A204.1 (cell line): ENCODE measurements around the gene COG6.

Experiments used
- FAIRE-seq: peaks from 2 replicates; lab custom pipeline; 2012; peaks lifted over from hg19 to GRCh38; lab: Jason Lieb, UNC

The COG6 gene

GRCh38 chr13:39682310-39682709, 26.8 kb downstream of the COG6 start:
- FAIRE-seq, result no peak

- no peak for FAIRE-seq
Measured at GRCh38 chr13:39682788-39683187, 27.3 kb downstream of the COG6 start.

- peak; percentile 98 for FAIRE-seq
Measured at GRCh38 chr13:39684531-39685137, 29.2 kb downstream of the COG6 start.

- FAIRE-seq, result no peak
Measured at GRCh38 chr13:39685652-39686051, 30.2 kb downstream of the COG6 start.

- no peak for FAIRE-seq
Measured at GRCh38 chr13:39688278-39688677, 32.8 kb downstream of the COG6 start.

GRCh38 chr13:39688699-39689405, 33.4 kb downstream of the COG6 start:
- FAIRE-seq, result no peak

- FAIRE-seq, result no peak
Measured at GRCh38 chr13:39692660-39693438, 37.4 kb downstream of the COG6 start.

GRCh38 chr13:39699274-39699673, 43.8 kb downstream of the COG6 start:
- peak; percentile 79 for FAIRE-seq

GRCh38 chr13:39712626-39713025, 57.2 kb downstream of the COG6 start:
- FAIRE-seq, result no peak

- FAIRE-seq, result no peak
Measured at GRCh38 chr13:39729156-39729555, 73.7 kb downstream of the COG6 start.

- FAIRE-seq, result no peak
Measured at GRCh38 chr13:39734952-39735351, 79.5 kb downstream of the COG6 start.

GRCh38 chr13:39737047-39737446, 81.6 kb downstream of the COG6 start:
- no peak for FAIRE-seq

GRCh38 chr13:39740761-39741160, 85.3 kb downstream of the COG6 start:
- FAIRE-seq, result no peak

- no peak for FAIRE-seq
Measured at GRCh38 chr13:39748961-39749360, 93.5 kb downstream of the COG6 start.

- FAIRE-seq, result no peak
Measured at GRCh38 chr13:39749528-39749927, 94.1 kb downstream of the COG6 start.

- no peak for FAIRE-seq
Measured at GRCh38 chr13:39751805-39752204, 96.3 kb downstream of the COG6 start.

GRCh38 chr13:39760521-39760920, 105.1 kb downstream of the COG6 start:
- no peak for FAIRE-seq

GRCh38 chr13:39765801-39766463, 110.5 kb downstream of the COG6 start:
- FAIRE-seq, result no peak

- FAIRE-seq, result no peak
Measured at GRCh38 chr13:39766464-39767158, 111.1 kb downstream of the COG6 start.

GRCh38 chr13:39767791-39768517, 112.5 kb downstream of the COG6 start:
- FAIRE-seq, result no peak

GRCh38 chr13:39768962-39769361, 113.5 kb downstream of the COG6 start:
- no peak for FAIRE-seq
